GM23248 (cell line): Measurements from ENCODE around the gene NEDD4L.

ENCODE experiments used
- EZH2 ChIP-seq: fragments of 200-600 bp; sonication (generic); IDR thresholded peaks from 2 replicates; pipeline ENCODE4 v1.6.1; 2018; ENCODE audit warnings: antibody characterized with exemption, mild to moderate bottlenecking; ENCODE audit not compliant: insufficient read depth, poor library complexity, severe bottlenecking
- EZH2phosphoT487 ChIP-seq: fragments of 200-600 bp; sonication (generic); IDR thresholded peaks from 2 replicates; pipeline ENCODE4 v1.6.1; 2018; ENCODE audit warnings: antibody characterized with exemption, moderate library complexity, mild to moderate bottlenecking, low read depth; ENCODE audit not compliant: insufficient read depth

GRCh38 chr18:58438958-58439300 lies 394.9 kb downstream of the NEDD4L start:
- no peak for TF ChIP-seq EZH2
- no peak for TF ChIP-seq EZH2phosphoT487
